ENCODE data around the gene TFF2.

Gene TFF2

GRCh38 chr21:42317826-42318746 lies 32.7 kb downstream of the TFF2 start:
- DNase-seq, result no peak

- no peak for DNase-seq
Observed at GRCh38 chr21:42317341-42317741, 33.5 kb downstream of the TFF2 start.

GRCh38 chr21:42316891-42317290 lies 33.9 kb downstream of the TFF2 start:
- no peak for DNase-seq

GRCh38 chr21:42315296-42315891 lies 35.4 kb downstream of the TFF2 start, which contains the start of gene TFF3:
TFF3 (minus strand) TSS chr21:42315409; CDS start chr21:42315374, 35 bp downstream.
- DNase-seq, result peak; percentile 30

GRCh38 chr21:42314616-42315295 lies 36.0 kb downstream of the TFF2 start:
- DNase-seq, result no peak

DNA sequence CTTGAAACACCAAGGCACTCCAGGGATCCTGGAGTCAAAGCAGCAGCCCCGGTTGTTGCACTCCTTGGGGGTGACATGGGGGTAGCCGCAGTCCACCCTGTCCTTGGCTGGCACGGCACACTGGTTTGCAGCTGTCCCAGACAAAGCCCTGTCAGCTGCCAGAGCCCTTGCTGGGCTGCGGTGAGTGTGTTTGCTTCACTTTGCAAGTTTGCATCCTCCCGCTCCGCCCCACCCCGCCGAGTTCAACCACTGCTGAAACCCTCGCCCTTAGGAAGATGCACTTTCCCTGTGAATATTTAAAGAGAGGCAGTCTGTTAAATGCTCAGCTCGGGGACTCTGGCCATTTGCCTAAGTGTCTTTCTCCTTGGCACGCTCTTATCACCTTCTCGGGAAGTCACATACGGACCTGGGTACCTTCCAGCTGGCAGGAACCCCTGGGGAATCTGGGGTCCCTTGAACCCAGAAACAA lies 37.3 kb downstream of the TFF2 start:
- peak; percentile 16 for DNase-seq

DNA sequence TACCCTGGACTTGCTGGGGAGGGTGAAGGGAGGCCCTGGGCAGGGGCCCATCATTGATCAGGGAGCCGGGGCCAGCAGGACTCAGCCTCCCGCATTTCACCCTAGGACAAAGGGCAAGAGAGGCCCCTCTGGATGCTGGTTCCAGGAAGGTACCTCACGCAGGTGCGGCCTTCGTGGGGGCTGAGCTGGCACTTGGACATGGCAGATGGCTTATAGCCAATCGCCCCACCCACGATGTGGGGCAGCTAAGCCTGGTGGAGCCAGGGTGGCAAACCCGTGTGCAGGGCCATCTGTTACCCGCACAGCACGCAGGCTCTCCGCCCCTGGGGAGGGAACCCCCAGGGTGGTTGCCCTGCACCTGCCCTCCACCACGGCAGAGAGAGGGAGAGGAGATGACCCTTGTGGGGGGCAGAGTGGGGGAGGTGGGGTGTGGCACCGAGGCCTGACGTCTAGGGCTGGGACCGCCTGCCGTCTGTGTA lies 38.1 kb downstream of the TFF2 start:
- DNase-seq, result no peak

DNA sequence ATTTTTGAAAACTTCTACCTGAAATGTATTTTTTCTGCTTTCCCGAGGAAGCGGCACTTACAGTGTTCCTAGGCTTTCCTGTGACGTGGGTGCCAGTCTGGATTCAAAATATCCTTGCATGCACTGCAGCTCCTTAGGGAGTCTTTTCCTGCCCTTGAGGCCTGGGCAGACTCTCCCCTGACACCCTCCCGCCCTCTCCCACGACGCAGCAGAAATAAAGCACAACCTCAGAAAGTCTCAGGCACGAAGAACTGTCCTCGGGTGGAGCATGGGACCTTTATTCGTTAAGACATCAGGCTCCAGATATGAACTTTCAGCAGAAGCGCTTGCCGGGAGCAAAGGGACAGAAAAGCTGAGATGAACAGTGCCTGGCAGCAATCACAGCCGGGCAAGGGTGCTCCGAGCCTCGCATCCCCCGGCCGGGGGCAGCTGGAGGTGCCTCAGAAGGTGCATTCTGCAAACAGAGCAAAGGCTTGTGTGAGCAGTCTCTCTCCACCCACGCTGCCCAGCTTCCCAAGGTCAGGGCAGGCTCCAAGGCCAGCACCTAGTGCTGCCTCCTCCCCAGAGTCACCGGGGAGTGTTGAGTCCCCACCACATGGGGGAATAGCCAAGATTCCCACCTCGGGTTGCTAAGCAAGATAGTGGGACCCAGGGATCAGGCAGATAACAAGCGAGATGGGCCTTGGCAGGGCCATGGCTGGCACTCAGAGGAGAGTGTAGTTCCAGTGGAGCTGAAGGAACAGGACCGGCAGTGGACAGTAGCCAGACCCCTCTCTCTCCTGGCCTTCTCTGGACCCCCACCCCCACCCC lies 38.8 kb downstream of the TFF2 start:
- no peak for DNase-seq

DNA sequence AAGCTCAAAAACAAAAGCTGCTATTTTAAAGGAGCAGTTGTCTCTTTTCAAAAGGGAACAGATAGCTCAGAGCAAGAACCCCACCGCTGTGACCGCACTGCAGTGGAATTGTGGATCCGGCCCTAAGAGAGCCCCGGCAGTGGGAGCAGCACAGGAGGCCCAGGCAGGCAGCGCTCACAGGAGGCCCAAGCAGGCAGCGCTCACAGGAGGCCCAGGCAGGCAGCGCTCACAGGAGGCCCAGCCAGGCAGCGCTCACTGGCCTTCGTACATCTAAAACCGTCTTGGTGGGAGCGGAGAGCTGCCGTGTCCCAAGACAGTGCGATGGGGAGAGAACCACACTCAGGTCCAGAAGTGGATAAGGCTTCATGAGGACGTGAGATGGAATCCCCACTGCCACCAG lies 39.6 kb downstream of the TFF2 start:
- DNase-seq, result no peak

GRCh38 chr21:42310411-42311001 lies 40.3 kb downstream of the TFF2 start:
- DNase-seq, result no peak

GRCh38 chr21:42309753-42310213 lies 41.0 kb downstream of the TFF2 start:
- peak; percentile 41 for DNase-seq

- no peak for DNase-seq
Observed at GRCh38 chr21:42308914-42309752, 41.7 kb downstream of the TFF2 start.

DNA sequence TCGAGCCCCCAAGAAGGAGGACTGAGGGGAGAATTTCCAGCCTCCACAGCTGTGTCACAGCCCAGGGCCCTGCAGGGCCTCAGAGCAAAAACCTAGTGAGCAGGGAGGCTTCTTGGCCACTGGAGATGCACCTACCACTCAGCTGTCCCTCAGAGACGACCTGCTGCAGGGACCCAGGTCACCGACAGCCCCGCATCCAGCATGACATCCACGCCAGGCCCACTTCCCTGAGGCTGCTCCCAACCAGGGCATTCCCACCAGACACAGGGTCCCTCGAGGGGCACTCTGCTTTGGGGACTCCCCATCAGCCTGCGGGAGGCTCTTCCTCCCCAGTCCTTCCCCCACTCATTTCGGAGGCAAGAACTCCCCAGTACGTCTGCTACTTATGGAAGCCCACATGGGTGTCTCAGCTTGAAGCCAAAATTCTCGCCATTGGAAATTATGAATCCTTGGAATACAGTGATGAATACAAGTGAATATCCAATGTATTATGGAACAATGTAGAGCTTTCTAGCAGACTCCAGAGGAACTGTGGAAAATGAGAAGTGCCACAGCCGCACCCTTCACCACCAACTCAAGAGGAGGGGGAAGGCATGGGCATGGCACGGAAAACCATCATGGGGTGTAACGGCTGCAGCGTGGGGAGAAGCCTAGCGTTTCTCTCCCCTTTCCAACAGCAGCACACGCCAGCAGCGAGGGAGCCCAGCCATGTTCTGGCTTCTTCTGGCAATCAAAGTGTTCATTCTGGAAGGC lies 42.5 kb downstream of the TFF2 start:
- DNase-seq, result no peak

DNA sequence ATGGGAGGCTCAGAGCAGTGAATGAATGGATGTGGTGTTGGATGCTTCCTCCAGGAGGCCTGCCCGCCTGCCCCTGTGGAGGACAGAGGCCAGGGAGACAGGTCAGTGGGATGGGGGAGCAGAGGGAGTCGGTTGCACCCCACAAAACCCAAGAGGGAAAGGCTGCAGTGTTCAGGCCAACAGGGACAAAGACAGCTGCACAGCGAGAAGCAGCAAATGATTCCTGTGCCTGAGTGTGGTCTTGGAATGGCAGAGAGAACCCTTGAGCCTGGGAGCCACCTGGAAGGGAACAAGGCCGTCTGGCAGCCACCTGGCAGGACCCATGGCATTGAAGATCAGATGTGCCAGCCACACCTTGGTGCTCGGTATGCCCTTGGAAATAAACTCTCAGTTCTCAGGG lies 43.7 kb downstream of the TFF2 start:
- DNase-seq, result no peak

DNA sequence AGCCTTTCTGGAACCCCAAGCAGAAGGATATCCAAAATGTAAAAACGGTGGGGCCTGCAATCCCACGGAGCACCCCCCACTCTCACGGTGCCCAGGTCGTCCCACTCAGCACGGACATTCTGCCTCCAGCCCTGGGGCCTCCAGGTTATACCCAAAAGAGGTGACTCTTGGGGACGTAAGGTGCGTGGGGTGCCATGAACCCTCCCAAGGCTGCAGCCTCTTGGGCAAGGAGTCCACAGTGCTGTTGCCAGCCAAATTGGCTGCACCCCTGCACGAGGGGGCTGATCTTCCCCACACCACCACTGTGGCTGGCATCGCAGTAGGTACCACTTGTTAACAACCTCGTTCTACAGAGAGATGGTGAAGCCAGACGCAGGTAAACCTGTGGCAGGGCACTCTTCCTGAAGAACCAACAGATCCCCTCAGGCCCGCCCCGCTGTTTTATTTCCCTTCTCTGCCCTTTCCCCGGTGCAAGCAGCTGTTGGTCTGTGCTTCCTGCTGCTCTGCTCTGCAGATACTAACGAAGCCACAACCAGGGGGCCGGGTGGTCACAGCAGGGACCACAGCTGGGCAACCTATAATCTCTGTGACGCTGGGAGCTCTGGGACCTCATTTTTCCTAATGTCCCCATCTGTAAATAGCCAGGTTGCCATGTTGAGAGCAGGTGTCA lies 44.3 kb downstream of the TFF2 start:
- no peak for DNase-seq

GRCh38 chr21:42305707-42306147 lies 45.1 kb downstream of the TFF2 start:
- DNase-seq, result no peak

DNA sequence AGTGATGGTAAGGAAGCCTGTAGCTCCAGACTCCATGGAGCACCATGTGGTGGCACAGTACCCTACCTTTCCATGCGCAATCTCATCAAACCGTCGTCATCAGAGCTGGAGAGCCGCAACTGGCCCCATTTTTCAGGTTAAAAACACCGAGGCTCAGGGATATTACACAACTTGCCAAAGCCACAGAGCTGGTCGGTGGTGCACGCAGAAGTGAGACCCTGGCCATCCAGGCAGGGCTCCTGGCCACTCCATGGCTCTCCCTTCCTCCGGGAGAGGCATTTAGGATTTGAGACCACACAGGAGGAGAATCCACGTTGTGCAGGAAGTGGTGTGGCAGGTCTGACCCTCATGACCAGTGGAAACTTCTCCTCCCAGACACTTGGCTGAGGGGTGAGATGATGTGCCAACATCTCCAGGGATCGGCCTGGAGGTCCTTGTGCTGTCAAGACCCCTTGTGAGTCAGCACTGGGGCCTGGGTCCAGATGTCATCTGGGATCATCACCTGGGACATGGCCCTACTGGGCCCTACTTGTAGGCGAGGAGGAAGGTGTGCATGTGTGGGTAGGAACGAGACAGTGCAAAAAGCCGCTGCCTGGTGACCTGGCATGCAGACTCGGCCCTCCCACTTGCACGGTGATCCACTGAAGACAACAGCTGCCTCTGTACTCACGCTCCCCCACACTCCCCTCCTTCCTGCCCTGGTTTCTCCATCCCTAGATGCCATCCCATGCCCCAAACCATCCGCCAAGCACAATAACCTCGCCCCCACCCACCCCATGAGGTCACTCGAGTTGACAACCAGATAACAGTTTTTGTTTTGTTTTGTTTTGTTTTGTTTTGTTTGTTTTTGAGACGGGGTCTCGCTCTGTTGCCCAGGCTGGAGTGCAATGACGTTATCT lies 46.0 kb downstream of the TFF2 start:
- DNase-seq, result no peak

- DNase-seq, result no peak
Observed at GRCh38 chr21:42303443-42303842, 47.4 kb downstream of the TFF2 start.

DNA sequence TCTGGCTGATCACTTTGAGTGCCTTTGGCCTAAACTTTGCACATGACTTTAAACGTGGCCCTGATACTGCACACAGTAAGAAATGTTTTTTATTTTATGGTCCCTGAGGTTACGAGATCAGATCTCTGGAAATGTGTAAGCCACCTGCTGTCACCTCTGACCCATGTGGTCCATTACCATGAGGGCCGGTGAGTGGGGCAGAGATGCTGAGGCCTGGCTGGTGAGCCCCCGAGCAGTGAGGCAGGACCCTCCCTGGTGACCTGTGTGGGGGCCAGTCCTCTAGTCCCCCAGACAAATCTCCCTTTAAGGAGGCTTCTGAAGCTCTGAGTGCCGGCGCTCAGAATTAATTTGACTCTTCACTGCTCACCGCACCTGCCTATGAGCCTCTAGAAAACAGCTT lies 48.0 kb downstream of the TFF2 start:
- DNase-seq, result no peak

Measured in NCI-H1694 treated with DMSO at 0.1 percent for 48 hours (cell line).